Endothelial cell (in vitro differentiated cells): ENCODE measurements around the gene TPPP2. TPM values are rescaled to one million over a fixed set of nuclear protein-coding genes. Genes with fewer than 3 reads are reported as not detected.
"Not testable (repeated sequence)": the region's sequence is repeated elsewhere in the genome, so short reads cannot be mapped to it uniquely, and the experiment has no call there.

Experiments used
- DNase-seq: peaks from one replicate; pipeline ENCODE4 v3.0.0; 2021; ENCODE audit warnings: low spot score
- H3K27ac Mint-ChIP-seq: one replicate; pipeline ENCODE4 v1.8.0; 2021; ENCODE audit warnings: mixed read lengths, inconsistent platforms; ENCODE audit not compliant: unreplicated experiment
- H3K27me3 Mint-ChIP-seq: one replicate; pipeline ENCODE4 v1.8.0; 2021; ENCODE audit warnings: mild to moderate bottlenecking, moderate library complexity, mixed read lengths, inconsistent platforms; ENCODE audit not compliant: unreplicated experiment
- H3K36me3 Mint-ChIP-seq: one replicate; pipeline ENCODE4 v1.8.0; 2021; ENCODE audit warnings: mild to moderate bottlenecking, low read depth, mixed read lengths, inconsistent platforms; ENCODE audit not compliant: unreplicated experiment
- H3K4me1 Mint-ChIP-seq: one replicate; pipeline ENCODE4 v1.8.0; 2021; ENCODE audit warnings: mild to moderate bottlenecking, mixed read lengths, inconsistent platforms; ENCODE audit not compliant: unreplicated experiment
- H3K4me3 Mint-ChIP-seq: one replicate; pipeline ENCODE4 v1.8.0; 2021; ENCODE audit warnings: mild to moderate bottlenecking, mixed read lengths, inconsistent platforms; ENCODE audit not compliant: unreplicated experiment
- H3K9me3 Mint-ChIP-seq: one replicate; pipeline ENCODE4 v1.8.0; 2021; ENCODE audit warnings: mixed read lengths, inconsistent platforms; ENCODE audit not compliant: unreplicated experiment
- total RNA-seq: library from RNA; stranded (reverse); fragmentation: NEBNext Ultra II Directional; extraction: Animal tissue kit (Norgen Biotek cat#: 25700); gene quantifications from one replicate; pipeline ENCODE4 v1.2.1, GENCODE V29; 2021; ENCODE audit not compliant: unreplicated experiment
- TF ChIP-seq, protein P1 (sequence below): fragments of 200-600 bp; sonication (generic); IDR thresholded peaks from one replicate; pipeline ENCODE4 v1.5.0; 2021; ENCODE audit warnings: antibody characterized with exemption; ENCODE audit not compliant: unreplicated experiment

TPPP2 gene
- total RNA-seq, 1 donor from 2014 or later, result 0.62 TPM

DNA sequence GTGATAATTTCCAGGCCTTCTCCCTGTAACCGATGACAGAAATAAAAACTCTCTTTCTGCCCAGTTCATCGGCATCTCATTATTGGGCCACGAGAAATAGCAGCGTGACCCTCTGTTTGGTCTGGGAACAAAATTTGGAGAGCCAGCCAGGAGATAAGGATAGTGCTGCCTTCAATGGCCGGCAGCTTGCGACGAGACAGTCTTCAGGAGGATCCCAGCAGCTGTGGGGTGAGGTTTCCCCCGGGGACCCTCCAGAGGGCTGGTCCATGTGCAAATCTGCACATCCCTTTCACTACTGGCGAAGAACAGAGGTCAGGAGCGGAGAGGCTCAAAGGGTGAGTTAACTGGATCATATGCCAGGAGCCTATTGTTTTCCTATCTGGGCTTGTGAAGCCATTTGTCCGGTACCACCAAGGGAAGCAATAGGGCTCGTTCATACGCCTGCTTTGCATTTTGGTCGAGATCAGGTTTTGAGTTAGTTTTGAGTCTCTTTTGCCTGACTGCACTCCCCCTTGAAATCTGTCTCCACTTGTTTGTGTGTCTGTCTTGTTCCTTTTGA is 26.1 kb upstream of the TPPP2 start:
- Mint-ChIP-seq H3K4me3 (no peak overlapping the region), H3K27ac (no peak overlapping the region), H3K4me1 (peaks cover 2% of the 10 kb centered on the region), H3K27me3 (no peaks in the 10 kb centered on the region), H3K36me3 (no peaks in the 10 kb centered on the region), H3K9me3 (no peaks in the 10 kb centered on the region)
- TF ChIP-seq, protein P1, sequence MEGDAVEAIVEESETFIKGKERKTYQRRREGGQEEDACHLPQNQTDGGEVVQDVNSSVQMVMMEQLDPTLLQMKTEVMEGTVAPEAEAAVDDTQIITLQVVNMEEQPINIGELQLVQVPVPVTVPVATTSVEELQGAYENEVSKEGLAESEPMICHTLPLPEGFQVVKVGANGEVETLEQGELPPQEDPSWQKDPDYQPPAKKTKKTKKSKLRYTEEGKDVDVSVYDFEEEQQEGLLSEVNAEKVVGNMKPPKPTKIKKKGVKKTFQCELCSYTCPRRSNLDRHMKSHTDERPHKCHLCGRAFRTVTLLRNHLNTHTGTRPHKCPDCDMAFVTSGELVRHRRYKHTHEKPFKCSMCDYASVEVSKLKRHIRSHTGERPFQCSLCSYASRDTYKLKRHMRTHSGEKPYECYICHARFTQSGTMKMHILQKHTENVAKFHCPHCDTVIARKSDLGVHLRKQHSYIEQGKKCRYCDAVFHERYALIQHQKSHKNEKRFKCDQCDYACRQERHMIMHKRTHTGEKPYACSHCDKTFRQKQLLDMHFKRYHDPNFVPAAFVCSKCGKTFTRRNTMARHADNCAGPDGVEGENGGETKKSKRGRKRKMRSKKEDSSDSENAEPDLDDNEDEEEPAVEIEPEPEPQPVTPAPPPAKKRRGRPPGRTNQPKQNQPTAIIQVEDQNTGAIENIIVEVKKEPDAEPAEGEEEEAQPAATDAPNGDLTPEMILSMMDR, result no peak
- no peak for DNase-seq

DNA sequence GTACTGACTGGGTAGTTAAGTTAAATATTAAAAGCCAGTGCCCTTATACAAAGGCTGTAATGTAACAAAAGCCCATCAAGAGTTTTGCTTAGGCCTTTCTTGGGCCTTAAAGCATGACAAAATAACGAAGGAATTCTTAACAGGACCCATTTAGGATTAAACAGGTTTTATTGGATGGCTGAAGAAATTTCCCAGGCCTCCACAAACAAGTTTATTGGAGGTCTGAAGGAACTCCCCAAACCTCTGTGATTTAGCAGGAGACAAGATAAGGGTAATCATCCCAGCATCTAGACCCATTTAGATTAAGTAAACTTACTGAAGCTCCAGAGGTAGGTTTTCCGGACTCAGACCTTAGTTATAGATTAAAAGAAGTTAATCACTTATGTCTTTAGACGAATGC is 20.3 kb upstream of the TPPP2 start:
- H3K4me1 Mint-ChIP-seq, H3K9me3 Mint-ChIP-seq, DNase-seq, H3K36me3 Mint-ChIP-seq, H3K4me3 Mint-ChIP-seq, H3K27me3 Mint-ChIP-seq, H3K27ac Mint-ChIP-seq: not testable (repeated sequence)

DNA sequence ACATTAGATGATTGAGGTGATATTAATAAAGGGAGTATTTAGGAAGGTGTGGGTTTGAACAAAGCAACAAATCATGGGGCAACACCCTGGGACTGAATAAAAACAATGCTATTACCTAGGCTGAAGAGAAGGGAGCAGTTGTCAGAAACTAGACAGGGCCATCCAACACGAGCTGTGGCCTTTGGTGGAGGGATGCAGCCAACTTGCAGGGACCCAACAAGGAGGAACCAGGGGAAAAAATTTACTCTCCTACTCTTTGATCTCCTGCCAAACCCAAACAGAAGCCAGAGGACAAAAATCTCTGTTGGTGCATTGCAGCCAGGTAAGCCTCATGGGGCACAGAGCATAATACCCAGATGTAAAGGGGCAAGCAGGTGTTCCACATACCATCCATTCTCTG is 18.9 kb upstream of the TPPP2 start:
- H3K4me3 Mint-ChIP-seq, result no peak overlapping the region
- H3K27me3 Mint-ChIP-seq, result peaks cover 11% of the 10 kb centered on the region
- no peaks in the 10 kb centered on the region for H3K36me3 Mint-ChIP-seq
- no peak for DNase-seq
- H3K27ac Mint-ChIP-seq, result no peak overlapping the region
- TF ChIP-seq, protein P1, result no peak
- no peaks in the 10 kb centered on the region for H3K4me1 Mint-ChIP-seq
- H3K9me3 Mint-ChIP-seq, result no peaks in the 10 kb centered on the region

DNA sequence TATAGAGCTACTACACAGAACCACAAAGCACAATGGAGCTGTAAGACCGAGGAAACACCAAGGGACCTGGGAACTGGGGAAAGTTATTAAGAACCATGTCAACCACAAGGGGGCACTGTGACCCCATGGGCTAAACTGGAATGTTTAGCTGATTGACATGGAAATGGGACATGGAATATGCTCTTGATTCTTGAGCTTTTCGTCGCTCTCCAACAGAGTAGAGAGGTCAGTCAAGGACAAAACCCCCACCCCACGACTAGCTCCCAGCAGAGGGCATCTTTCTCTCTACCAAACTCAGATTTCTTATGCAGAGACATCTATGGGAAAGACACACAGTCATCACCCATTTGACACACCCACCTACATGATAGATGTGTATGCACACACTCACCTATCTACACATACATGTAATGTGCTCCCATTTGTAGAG is 15.2 kb upstream of the TPPP2 start:
- Mint-ChIP-seq H3K4me3 (no peak overlapping the region), H3K27me3 (peaks cover 11% of the 10 kb centered on the region), H3K9me3 (no peaks in the 10 kb centered on the region), H3K27ac (no peak overlapping the region), H3K36me3 (peaks cover 10% of the 10 kb centered on the region), H3K4me1 (no peaks in the 10 kb centered on the region)
- TF ChIP-seq, protein P1, result peak; percentile 93
- DNase-seq, result peak; percentile 89

DNA sequence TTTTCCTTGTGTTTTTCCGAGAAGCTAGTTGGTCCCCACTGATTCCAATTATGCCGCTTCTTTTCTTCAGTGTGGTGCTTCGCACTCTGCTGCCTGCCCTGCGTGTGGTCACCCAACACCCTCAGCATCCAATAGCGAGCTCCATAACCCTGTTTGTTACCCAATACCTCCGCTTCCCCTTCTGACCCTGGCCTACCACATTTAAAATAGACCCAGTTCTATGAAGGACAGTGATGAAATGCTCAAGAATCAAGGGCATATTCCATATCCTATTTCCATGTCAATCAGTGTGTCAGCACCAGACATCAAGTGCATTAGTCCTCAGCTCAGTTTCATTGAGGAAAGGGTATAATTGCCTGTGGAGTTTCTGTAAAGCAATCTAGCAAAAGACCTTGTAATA is 14.7 kb upstream of the TPPP2 start:
- peaks cover 11% of the 10 kb centered on the region for H3K27me3 Mint-ChIP-seq
- H3K36me3 Mint-ChIP-seq, result peaks cover 10% of the 10 kb centered on the region
- no peaks in the 10 kb centered on the region for H3K9me3 Mint-ChIP-seq
- no peak overlapping the region for H3K27ac Mint-ChIP-seq
- no peaks in the 10 kb centered on the region for H3K4me1 Mint-ChIP-seq
- DNase-seq, result no peak
- TF ChIP-seq, protein P1, result no peak
- no peak overlapping the region for H3K4me3 Mint-ChIP-seq
